ENCODE measurements around the gene EDEM2. TPM values are rescaled to one million over a fixed set of nuclear protein-coding genes. Genes with fewer than 3 reads are reported as not detected.
"Not testable (repeated sequence)": the region's sequence is repeated elsewhere in the genome, so short reads cannot be mapped to it uniquely, and the experiment has no call there.

Gene EDEM2
- total RNA-seq, 2 experiments from 2014 or later, result 15.5 to 15.8 TPM

DNA sequence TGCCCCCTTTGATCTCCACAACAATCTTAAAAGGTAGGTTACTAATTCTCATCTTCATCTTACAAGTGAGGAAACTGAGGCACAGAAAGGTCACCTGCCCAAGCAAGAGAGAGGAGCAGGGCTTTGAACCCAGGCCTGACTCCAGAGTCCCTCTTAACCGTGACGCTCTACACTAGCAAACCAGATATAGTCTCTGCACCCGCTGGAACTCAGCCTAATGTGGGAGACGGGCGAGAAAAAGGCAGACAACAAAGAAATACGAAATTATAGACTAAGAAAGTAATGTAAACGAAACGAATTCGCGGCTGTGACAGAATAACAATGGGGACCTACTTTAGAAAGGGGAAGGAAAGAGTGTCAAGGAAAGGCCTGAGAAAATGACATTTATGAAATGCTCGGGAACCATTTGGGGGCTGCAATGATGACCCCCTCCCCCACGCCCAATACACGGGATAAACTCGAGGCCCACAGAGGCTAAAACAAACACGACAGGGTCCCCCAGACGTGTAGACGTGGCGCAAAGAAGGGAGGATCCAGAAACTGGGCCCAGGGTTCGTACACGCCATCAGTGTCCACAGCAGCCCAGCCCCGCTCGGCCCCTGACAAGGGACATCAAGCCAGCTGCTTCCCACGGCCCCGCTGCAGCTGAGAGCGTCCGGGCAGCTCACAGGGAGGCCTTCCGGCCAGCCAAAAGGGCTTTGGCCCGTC is 55.2 kb downstream of the EDEM2 start:
- peak overlapping the region; percentile 89 for H3K4me3 Mint-ChIP-seq
- peak; percentile 28 for DNase-seq
- H3K9me3 Mint-ChIP-seq, result no peaks in the 10 kb centered on the region
- CTCF ChIA-PET, result interaction anchor here (0.6 to 2.2 kb wide), 4 partner anchors 24 to 217 kb away, joined by 3 to 12 read pairs (median 4); no protein-coding TSS in a partner anchor
- H3K4me1 Mint-ChIP-seq (ENCODE audit: low read depth), result peaks cover 64% of the 10 kb centered on the region
- intact Hi-C loops (cut with micrococcal nuclease), result loop anchor here (1.0 to 5.0 kb wide), 6 partner anchors 37 to 980 kb away; partner anchors contain the start of genes EIF2S2, GSS, MYH7B and RBM39
- peaks cover 20% of the 10 kb centered on the region for H3K36me3 Mint-ChIP-seq (ENCODE audit: low read depth)
- no peaks in the 10 kb centered on the region for H3K27me3 Mint-ChIP-seq (ENCODE audit: low read depth)
- H3K27ac Mint-ChIP-seq, result peak overlapping the region; percentile 90

DNA sequence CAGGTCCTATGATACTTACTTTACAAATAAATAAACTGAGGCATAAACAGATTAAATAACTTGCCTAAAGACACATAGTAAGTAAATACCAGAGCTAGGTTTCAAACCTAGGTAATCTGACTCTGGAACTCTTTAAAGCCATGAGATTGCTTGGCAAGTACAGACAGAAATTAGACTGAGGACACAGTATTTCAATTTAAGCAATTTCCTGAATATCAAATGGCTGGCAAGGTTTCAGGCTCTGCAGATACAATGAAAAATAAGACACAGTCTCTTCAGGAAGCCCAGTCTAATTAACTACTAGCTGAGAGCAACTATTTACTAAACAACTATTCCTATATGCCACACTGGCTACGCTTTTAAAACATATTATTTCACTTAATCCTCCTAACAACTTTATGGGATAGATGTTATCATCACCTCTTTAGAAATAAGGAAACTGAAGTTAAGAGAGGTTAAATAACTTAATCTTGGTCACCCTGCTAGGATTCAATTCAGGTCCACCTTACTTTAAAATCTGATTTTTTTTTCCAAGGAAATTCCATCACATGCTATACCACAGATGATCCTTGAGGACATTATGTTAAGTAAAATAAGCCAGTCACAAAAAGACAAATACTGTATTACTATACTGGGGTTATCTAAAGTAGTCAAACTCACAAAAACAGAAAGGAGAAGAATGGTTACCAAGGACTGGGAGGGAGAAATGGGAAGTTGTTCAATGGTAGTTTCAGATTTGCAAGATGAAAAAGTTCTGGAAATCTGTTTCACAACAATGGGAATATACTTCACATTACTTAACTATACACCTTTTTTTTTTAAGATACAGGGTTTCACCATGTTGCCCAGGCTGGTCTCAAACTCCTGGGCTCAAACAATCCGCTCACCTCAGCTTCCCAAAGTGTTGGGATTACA is 58.6 kb downstream of the EDEM2 start:
- Mint-ChIP-seq H3K36me3 (ENCODE audit: low read depth) (peaks cover 22% of the 10 kb centered on the region), H3K4me1 (ENCODE audit: low read depth) (peaks cover 59% of the 10 kb centered on the region), H3K9me3 (no peaks in the 10 kb centered on the region), H3K27ac (peak overlapping the region; percentile 36), H3K27me3 (ENCODE audit: low read depth) (no peaks in the 10 kb centered on the region), H3K4me3 (no peak overlapping the region)
- CTCF ChIA-PET, result interaction anchor here (0.6 to 1.2 kb wide), 3 partner anchors 8 to 121 kb away, joined by 3 to 4 read pairs (median 3); no protein-coding TSS in a partner anchor
- no peak for DNase-seq
- intact Hi-C loops (cut with micrococcal nuclease), result no loop called here

DNA sequence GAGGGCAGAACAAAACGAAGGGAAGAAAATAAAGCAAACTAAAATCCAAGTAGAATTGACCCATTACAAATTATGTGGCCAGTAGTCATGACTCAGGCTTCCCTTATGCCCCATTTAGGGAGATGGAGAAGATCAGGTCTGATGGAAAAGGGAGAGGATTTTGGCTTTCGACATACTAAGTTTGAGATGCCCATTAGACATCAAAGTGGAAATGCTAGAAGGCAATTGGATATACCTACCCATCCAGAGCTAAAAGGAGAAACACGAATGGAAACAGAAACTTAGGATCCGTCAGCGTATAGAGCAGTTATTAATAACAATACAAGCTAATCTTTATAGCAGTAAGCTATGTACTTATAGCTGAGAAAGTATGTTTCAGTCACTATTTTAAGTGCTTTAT is 59.3 kb downstream of the EDEM2 start:
- DNase-seq, result no peak
- intact Hi-C loops (cut with micrococcal nuclease), result no loop called here
- Mint-ChIP-seq H3K36me3 (ENCODE audit: low read depth) (peaks cover 22% of the 10 kb centered on the region), H3K9me3 (no peaks in the 10 kb centered on the region), H3K27ac (peak overlapping the region; percentile 36), H3K27me3 (ENCODE audit: low read depth) (no peaks in the 10 kb centered on the region), H3K4me1 (ENCODE audit: low read depth) (peaks cover 59% of the 10 kb centered on the region), H3K4me3 (no peak overlapping the region)
- CTCF ChIA-PET, result interaction anchor here (0.7 to 1.2 kb wide), 2 partner anchors 9 to 121 kb away, joined by 3 to 4 read pairs; no protein-coding TSS in a partner anchor

- H3K4me1 Mint-ChIP-seq (ENCODE audit: low read depth), result peaks cover 61% of the 10 kb centered on the region
- CTCF ChIA-PET, result interaction anchor here (0.7 to 1.2 kb wide), 2 partner anchors 9 to 122 kb away, joined by 3 to 4 read pairs; no protein-coding TSS in a partner anchor
- intact Hi-C loops (cut with micrococcal nuclease), result no loop called here
- H3K4me3 Mint-ChIP-seq, result no peak overlapping the region
- H3K36me3 Mint-ChIP-seq (ENCODE audit: low read depth), result peaks cover 22% of the 10 kb centered on the region
- no peak for DNase-seq
- H3K27me3 Mint-ChIP-seq (ENCODE audit: low read depth), result no peaks in the 10 kb centered on the region
- peak overlapping the region; percentile 28 for H3K27ac Mint-ChIP-seq
- H3K9me3 Mint-ChIP-seq, result no peaks in the 10 kb centered on the region
These were observed 59.8 kb downstream of the EDEM2 start for GRCh38 chr20:35087355-35087754.

DNA sequence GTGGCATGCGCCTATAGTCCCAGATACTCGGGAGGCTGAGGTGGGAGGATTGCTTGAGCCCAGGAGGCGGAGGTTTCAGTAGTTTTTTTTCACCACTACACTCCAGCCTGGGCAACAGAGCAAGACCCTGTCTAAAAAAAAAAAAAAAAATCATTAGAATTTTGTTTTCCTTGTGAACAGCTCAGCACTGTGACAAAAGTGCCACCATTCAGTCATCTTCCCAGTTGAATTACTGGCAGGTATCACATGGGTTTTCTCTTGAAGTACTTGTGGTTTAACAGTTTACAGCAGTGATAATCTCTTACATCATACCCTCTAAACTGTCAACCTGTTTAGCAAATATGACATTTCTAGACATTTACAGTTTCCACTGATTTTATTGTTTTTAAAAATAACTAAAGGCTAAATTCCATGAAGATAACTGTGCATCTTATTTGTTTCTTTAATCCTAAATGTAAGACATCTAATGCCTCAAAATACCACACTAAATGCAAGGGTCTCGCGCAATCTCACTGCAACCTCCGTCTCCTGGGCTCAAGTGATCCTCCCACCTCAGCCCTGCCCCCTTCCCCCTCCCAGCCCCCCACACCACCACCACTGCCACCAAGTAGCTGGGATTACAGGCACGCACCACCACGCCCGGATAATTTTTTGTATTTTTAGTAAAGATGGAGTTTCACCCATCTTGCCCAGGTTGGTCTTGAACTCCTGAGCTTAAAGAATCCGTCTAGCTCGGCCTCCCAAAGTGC is 61.5 kb downstream of the EDEM2 start:
- intact Hi-C loops (cut with micrococcal nuclease), result loop anchor here (1.0 kb wide), 2 partner anchors 8 to 30 kb away; no protein-coding TSS in a partner anchor
- peak; percentile 48 for DNase-seq
- Mint-ChIP-seq H3K27me3 (ENCODE audit: low read depth) (no peaks in the 10 kb centered on the region), H3K4me3 (no peak overlapping the region), H3K36me3 (ENCODE audit: low read depth) (peaks cover 16% of the 10 kb centered on the region), H3K27ac (peak overlapping the region; percentile 80), H3K9me3 (no peaks in the 10 kb centered on the region), H3K4me1 (ENCODE audit: low read depth) (peaks cover 54% of the 10 kb centered on the region)
- CTCF ChIA-PET, result interaction anchor here (0.6 to 2.1 kb wide), 4 partner anchors 10 to 342 kb away, joined by 3 to 9 read pairs (median 4); no protein-coding TSS in a partner anchor

GRCh38 chr20:35084998-35085397 is 62.1 kb downstream of the EDEM2 start:
- no peaks in the 10 kb centered on the region for H3K9me3 Mint-ChIP-seq
- H3K27me3 Mint-ChIP-seq (ENCODE audit: low read depth), result no peaks in the 10 kb centered on the region
- no peak overlapping the region for H3K4me3 Mint-ChIP-seq
- CTCF ChIA-PET, result interaction anchor here (0.6 to 2.1 kb wide), 5 partner anchors 11 to 343 kb away, joined by 3 to 9 read pairs (median 4); no protein-coding TSS in a partner anchor
- H3K36me3 Mint-ChIP-seq (ENCODE audit: low read depth), result peaks cover 13% of the 10 kb centered on the region
- intact Hi-C loops (cut with micrococcal nuclease), result loop anchor here (1.0 kb wide), 2 partner anchors 8 to 30 kb away; no protein-coding TSS in a partner anchor
- no peak for DNase-seq
- peaks cover 53% of the 10 kb centered on the region for H3K4me1 Mint-ChIP-seq (ENCODE audit: low read depth)
- H3K27ac Mint-ChIP-seq, result peak overlapping the region; percentile 80

DNA sequence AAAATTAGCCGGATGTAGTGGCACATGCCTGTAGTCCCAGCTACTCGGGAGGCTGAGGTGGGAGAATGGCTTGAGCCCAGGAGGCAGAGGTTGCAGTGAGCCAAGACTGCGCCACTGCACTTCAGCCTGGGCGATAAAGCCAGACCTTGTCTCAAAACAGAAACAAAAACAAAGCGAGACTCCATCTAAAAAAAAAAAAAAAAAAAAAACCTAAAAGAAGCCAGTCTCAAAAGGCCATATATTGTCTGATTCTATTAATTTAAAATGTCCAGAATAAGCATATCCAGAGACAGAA is 66.8 kb downstream of the EDEM2 start:
- H3K9me3 Mint-ChIP-seq; DNase-seq; H3K4me3 Mint-ChIP-seq; H3K27ac Mint-ChIP-seq; intact Hi-C loops (cut with micrococcal nuclease); H3K27me3 Mint-ChIP-seq (ENCODE audit: low read depth): not testable (repeated sequence)
- CTCF ChIA-PET, result interaction anchor here (0.6 kb wide), 1 partner anchor 8 kb away, joined by 3 read pairs; no protein-coding TSS in a partner anchor
- H3K36me3 Mint-ChIP-seq (ENCODE audit: low read depth), result peaks cover 25% of the 10 kb centered on the region
- H3K4me1 Mint-ChIP-seq (ENCODE audit: low read depth), result peaks cover 30% of the 10 kb centered on the region

- intact Hi-C loops (cut with micrococcal nuclease), result loop anchor here (2.0 kb wide), 1 partner anchor 15 kb away; no protein-coding TSS in a partner anchor
- H3K4me1 Mint-ChIP-seq (ENCODE audit: low read depth), result peaks cover 25% of the 10 kb centered on the region
- H3K36me3 Mint-ChIP-seq (ENCODE audit: low read depth), result peaks cover 29% of the 10 kb centered on the region
- H3K27me3 Mint-ChIP-seq (ENCODE audit: low read depth), result no peaks in the 10 kb centered on the region
- no peak overlapping the region for H3K4me3 Mint-ChIP-seq
- no peak overlapping the region for H3K27ac Mint-ChIP-seq
- no peak for DNase-seq
- CTCF ChIA-PET, result interaction anchor here (0.6 kb wide), 1 partner anchor 9 kb away, joined by 3 read pairs; no protein-coding TSS in a partner anchor
- H3K9me3 Mint-ChIP-seq, result no peaks in the 10 kb centered on the region
These were observed 67.4 kb downstream of the EDEM2 start for GRCh38 chr20:35079472-35080347.

DNA sequence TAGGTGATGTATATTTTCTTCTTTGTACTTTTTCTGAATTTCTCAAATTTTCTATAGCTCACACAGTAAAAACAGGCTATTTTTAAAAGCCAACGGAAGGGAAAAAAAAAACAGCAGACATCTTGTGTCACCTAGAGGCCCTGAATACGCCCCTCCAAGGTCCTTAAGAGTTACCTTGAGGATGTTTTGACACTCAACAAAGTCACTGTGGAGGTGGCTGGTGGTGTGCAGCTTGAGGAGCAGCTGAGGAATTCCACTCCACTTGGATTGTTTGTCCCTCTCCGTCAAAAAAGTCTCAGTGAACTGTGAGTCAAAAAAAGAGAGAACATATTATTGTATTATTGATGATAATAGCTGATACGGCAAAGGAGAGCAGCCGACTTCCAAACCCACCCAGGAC is 69.3 kb downstream of the EDEM2 start:
- no peaks in the 10 kb centered on the region for H3K27me3 Mint-ChIP-seq (ENCODE audit: low read depth)
- H3K36me3 Mint-ChIP-seq (ENCODE audit: low read depth), result peaks cover 37% of the 10 kb centered on the region
- intact Hi-C loops (cut with micrococcal nuclease), result loop anchor here (2.0 kb wide), 1 partner anchor 13 kb away; no protein-coding TSS in a partner anchor
- DNase-seq, result no peak
- CTCF ChIA-PET, result interaction anchor here (0.7 kb wide), 1 partner anchor 131 kb away, joined by 3 read pairs; no protein-coding TSS in a partner anchor
- H3K4me1 Mint-ChIP-seq (ENCODE audit: low read depth), result peaks cover 17% of the 10 kb centered on the region
- no peak overlapping the region for H3K27ac Mint-ChIP-seq
- H3K4me3 Mint-ChIP-seq, result no peak overlapping the region
- peaks cover 3% of the 10 kb centered on the region for H3K9me3 Mint-ChIP-seq

- Mint-ChIP-seq H3K4me3 (no peak overlapping the region), H3K27ac (no peak overlapping the region), H3K36me3 (ENCODE audit: low read depth) (peaks cover 41% of the 10 kb centered on the region), H3K4me1 (ENCODE audit: low read depth) (peaks cover 15% of the 10 kb centered on the region), H3K9me3 (peaks cover 5% of the 10 kb centered on the region), H3K27me3 (ENCODE audit: low read depth) (no peaks in the 10 kb centered on the region)
- no peak for DNase-seq
- CTCF ChIA-PET, result no interaction called here
- intact Hi-C loops (cut with micrococcal nuclease), result no loop called here
These were observed 69.8 kb downstream of the EDEM2 start for GRCh38 chr20:35077341-35077740.
